Measurements from ENCODE around the gene SLC22A31. TPM values are rescaled to one million over a fixed set of nuclear protein-coding genes. Genes with fewer than 3 reads are reported as not detected.

SLC22A31 gene
- total and polyA plus RNA-seq, 2 experiments from 2014 or later, result 2.1 to 13.8 TPM

DNA sequence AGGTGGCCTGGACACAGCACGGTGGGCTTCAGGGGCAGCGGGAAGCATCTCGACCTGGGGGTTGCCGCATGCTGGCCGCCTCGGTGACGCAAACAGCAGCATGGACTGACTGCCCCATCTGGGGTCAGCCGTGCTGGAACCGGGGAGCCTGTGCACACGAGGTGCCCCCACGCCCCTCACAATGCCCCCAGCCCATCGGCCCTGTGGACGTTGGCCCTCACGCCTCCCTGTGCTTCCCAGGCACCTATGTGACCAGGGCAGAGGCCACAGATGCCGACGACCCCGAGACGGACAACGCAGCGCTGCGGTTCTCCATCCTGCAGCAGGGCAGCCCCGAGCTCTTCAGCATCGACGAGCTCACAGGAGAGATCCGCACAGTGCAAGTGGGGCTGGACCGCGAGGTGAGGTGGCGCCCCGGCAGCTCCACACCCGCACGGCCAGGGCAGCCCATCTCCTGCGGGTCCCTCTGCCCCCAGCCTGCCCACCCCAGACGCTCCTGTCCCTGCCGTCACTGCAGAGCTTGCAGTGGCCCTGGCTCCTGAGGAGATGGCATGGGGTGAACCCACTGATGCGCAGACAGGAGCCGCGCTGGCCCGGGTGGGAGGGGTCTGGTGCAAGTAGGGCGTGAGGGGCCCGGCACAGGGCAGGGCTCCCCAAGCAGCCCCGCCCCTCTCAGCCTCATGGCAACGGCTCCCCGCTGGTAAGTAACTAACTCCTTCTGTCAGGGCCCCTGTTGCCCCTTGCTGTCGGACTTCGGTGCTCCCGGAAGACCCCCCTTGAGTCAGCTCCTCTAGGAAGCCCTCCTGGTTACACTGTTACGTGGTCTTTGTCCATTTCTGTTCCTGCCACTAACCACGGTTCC lies 15.2 kb downstream of the SLC22A31 start:
- Histone ChIP-seq H3K4me3 (no peak overlapping the region), H4K20me1 (replicated peaks; ENCODE audit: insufficient read depth) (no peaks in the 10 kb centered on the region), H3F3A (replicated peaks; ENCODE audit: low read depth) (no peaks in the 10 kb centered on the region), H3K27ac (ENCODE audit: low read depth) (no peak overlapping the region), H3K9me2 (ENCODE audit: insufficient read depth) (no peaks in the 10 kb centered on the region), H3K4me1 (ENCODE audit: insufficient read depth) (no peaks in the 10 kb centered on the region), H3K79me2 (replicated peaks; ENCODE audit: insufficient read depth) (no peaks in the 10 kb centered on the region), H3K27me3 (ENCODE audit: insufficient read depth) (no peaks in the 10 kb centered on the region), H2AFZ (no peak overlapping the region), H3K4me2 (no peak overlapping the region), H3K36me3 (ENCODE audit: insufficient read depth) (no peaks in the 10 kb centered on the region)
- Mint-ChIP-seq H3K4me1 (no peaks in the 10 kb centered on the region), H3K9me3 (peaks cover 3% of the 10 kb centered on the region; the same call in 1 of the 3 replicates), H3K36me3 (ENCODE audit: low read depth) (no peaks in the 10 kb centered on the region), H3K4me3 (no peak overlapping the region), H3K27me3 (ENCODE audit: insufficient read depth, low read depth, poor library complexity) (peaks cover 7% of the 10 kb centered on the region), H3K27ac (no peak overlapping the region)
- DNase-seq (ENCODE audit: low spot score) (peak; percentile 48), ATAC-seq (peak; percentile 65)
- TF ChIP-seq JUNB (IDR thresholded peaks at IDR 0.05; ENCODE audit: unreplicated experiment), result no peak
- TF ChIP-seq ZNF331 (CRISPR knock-in tag; IDR thresholded peaks at IDR 0.05; ENCODE audit: low read depth), result no peak
- TF ChIP-seq EZH2phosphoT487 (IDR thresholded peaks at IDR 0.05; ENCODE audit: unreplicated experiment), result no peak
- TF ChIP-seq, protein P1, sequence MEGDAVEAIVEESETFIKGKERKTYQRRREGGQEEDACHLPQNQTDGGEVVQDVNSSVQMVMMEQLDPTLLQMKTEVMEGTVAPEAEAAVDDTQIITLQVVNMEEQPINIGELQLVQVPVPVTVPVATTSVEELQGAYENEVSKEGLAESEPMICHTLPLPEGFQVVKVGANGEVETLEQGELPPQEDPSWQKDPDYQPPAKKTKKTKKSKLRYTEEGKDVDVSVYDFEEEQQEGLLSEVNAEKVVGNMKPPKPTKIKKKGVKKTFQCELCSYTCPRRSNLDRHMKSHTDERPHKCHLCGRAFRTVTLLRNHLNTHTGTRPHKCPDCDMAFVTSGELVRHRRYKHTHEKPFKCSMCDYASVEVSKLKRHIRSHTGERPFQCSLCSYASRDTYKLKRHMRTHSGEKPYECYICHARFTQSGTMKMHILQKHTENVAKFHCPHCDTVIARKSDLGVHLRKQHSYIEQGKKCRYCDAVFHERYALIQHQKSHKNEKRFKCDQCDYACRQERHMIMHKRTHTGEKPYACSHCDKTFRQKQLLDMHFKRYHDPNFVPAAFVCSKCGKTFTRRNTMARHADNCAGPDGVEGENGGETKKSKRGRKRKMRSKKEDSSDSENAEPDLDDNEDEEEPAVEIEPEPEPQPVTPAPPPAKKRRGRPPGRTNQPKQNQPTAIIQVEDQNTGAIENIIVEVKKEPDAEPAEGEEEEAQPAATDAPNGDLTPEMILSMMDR (conservative IDR thresholded peaks at IDR 0.05; ENCODE audit: low read depth in 2 of 2), result no peak
- no peak for TF ChIP-seq NANOG (IDR thresholded peaks at IDR 0.05; ENCODE audit: borderline replicate concordance)

GRCh38 chr16:89184677-89184932 lies 15.7 kb downstream of the SLC22A31 start:
- no peaks in the 10 kb centered on the region for H3K27me3 ChIP-seq (ENCODE audit: insufficient read depth)
- H3K4me1 ChIP-seq (ENCODE audit: insufficient read depth), result no peaks in the 10 kb centered on the region
- TF ChIP-seq EZH2phosphoT487 (IDR thresholded peaks at IDR 0.05; ENCODE audit: unreplicated experiment) (no peak), ZNF331 (CRISPR knock-in tag; IDR thresholded peaks at IDR 0.05; ENCODE audit: low read depth) (no peak), REST (IDR thresholded peaks at IDR 0.05; ENCODE audit: unreplicated experiment) (no peak), STAT1 (IDR thresholded peaks at IDR 0.05; ENCODE audit: unreplicated experiment) (no peak), POLR2AphosphoS5 (IDR thresholded peaks at IDR 0.05; ENCODE audit: low read depth) (no peak)
- TF ChIP-seq, protein P2, sequence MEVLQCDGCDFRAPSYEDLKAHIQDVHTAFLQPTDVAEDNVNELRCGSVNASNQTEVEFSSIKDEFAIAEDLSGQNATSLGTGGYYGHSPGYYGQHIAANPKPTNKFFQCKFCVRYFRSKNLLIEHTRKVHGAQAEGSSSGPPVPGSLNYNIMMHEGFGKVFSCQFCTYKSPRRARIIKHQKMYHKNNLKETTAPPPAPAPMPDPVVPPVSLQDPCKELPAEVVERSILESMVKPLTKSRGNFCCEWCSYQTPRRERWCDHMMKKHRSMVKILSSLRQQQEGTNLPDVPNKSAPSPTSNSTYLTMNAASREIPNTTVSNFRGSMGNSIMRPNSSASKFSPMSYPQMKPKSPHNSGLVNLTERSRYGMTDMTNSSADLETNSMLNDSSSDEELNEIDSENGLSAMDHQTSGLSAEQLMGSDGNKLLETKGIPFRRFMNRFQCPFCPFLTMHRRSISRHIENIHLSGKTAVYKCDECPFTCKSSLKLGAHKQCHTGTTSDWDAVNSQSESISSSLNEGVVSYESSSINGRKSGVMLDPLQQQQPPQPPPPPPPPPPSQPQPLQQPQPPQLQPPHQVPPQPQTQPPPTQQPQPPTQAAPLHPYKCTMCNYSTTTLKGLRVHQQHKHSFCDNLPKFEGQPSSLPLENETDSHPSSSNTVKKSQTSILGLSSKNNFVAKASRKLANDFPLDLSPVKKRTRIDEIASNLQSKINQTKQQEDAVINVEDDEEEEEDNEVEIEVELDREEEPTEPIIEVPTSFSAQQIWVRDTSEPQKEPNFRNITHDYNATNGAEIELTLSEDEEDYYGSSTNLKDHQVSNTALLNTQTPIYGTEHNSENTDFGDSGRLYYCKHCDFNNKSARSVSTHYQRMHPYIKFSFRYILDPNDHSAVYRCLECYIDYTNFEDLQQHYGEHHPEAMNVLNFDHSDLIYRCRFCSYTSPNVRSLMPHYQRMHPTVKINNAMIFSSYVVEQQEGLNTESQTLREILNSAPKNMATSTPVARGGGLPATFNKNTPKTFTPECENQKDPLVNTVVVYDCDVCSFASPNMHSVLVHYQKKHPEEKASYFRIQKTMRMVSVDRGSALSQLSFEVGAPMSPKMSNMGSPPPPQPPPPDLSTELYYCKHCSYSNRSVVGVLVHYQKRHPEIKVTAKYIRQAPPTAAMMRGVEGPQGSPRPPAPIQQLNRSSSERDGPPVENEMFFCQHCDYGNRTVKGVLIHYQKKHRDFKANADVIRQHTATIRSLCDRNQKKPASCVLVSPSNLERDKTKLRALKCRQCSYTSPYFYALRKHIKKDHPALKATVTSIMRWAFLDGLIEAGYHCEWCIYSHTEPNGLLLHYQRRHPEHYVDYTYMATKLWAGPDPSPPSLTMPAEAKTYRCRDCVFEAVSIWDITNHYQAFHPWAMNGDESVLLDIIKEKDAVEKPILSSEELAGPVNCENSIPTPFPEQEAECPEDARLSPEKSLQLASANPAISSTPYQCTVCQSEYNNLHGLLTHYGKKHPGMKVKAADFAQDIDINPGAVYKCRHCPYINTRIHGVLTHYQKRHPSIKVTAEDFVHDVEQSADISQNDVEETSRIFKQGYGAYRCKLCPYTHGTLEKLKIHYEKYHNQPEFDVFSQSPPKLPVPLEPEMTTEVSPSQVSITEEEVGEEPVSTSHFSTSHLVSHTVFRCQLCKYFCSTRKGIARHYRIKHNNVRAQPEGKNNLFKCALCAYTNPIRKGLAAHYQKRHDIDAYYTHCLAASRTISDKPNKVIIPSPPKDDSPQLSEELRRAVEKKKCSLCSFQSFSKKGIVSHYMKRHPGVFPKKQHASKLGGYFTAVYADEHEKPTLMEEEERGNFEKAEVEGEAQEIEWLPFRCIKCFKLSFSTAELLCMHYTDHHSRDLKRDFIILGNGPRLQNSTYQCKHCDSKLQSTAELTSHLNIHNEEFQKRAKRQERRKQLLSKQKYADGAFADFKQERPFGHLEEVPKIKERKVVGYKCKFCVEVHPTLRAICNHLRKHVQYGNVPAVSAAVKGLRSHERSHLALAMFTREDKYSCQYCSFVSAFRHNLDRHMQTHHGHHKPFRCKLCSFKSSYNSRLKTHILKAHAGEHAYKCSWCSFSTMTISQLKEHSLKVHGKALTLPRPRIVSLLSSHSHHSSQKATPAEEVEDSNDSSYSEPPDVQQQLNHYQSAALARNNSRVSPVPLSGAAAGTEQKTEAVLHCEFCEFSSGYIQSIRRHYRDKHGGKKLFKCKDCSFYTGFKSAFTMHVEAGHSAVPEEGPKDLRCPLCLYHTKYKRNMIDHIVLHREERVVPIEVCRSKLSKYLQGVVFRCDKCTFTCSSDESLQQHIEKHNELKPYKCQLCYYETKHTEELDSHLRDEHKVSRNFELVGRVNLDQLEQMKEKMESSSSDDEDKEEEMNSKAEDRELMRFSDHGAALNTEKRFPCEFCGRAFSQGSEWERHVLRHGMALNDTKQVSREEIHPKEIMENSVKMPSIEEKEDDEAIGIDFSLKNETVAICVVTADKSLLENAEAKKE (CRISPR knock-in tag; IDR thresholded peaks at IDR 0.05), result no peak

More at GRCh38 chr16:89184677-89184932, 15.7 kb downstream of the SLC22A31 start:
- no peak for DNase-seq (ENCODE audit: low spot score)
- no peaks in the 10 kb centered on the region for H3K79me2 ChIP-seq (replicated peaks; ENCODE audit: insufficient read depth)
- Mint-ChIP-seq H3K27me3 (ENCODE audit: insufficient read depth, low read depth, poor library complexity) (peaks cover 4% of the 10 kb centered on the region), H3K36me3 (ENCODE audit: low read depth) (no peaks in the 10 kb centered on the region), H3K4me3 (no peak overlapping the region), H3K4me1 (no peaks in the 10 kb centered on the region), H3K9me3 (peaks cover 3% of the 10 kb centered on the region; the same call in 1 of the 3 replicates), H3K27ac (no peak overlapping the region)
- H3K4me3 ChIP-seq, result no peak overlapping the region
- H3K9me2 ChIP-seq (ENCODE audit: insufficient read depth), result no peaks in the 10 kb centered on the region
- ATAC-seq, result no peak; the same call in 2 of the 3 replicates
- no peaks in the 10 kb centered on the region for H3K36me3 ChIP-seq (ENCODE audit: insufficient read depth)
- H3K4me2 ChIP-seq, result no peak overlapping the region
- no peaks in the 10 kb centered on the region for H3F3A ChIP-seq (replicated peaks; ENCODE audit: low read depth)
- no peak overlapping the region for H3K27ac ChIP-seq (ENCODE audit: low read depth)
- H2AFZ ChIP-seq, result no peak overlapping the region
- H4K20me1 ChIP-seq (replicated peaks; ENCODE audit: insufficient read depth), result no peaks in the 10 kb centered on the region

Measured in GM23338 (cell line).